Fibroblast of villous mesenchyme (primary cell): Measurements from ENCODE around the gene LINGO1. TPM values are rescaled to one million over a fixed set of nuclear protein-coding genes. Genes with fewer than 3 reads are reported as not detected.
A peak's percentile ranks its signal among the peaks of the same experiment; 100 is the strongest.

Experiments
- DNase-seq: peaks from one replicate; pipeline ENCODE4 v3.0.0-alpha.2; 2010; ENCODE audit warnings: low read depth
- H3K4me3 ChIP-seq: 2 replicates; pipeline ENCODE4 v1.5.1; 2011; ENCODE audit warnings: low read depth, mild to moderate bottlenecking, low read length
- total RNA-seq: library from RNA; depleted of rRNA; stranded (reverse); fragments of >200 nt; gene quantifications from 2 replicates; pipeline ENCODE4 v1.2.3, GENCODE V29; 2012
- TF ChIP-seq, protein P1 (sequence below): IDR thresholded peaks from 2 replicates; pipeline ENCODE4 v1.5.1; 2012; ENCODE audit warnings: low read depth, mild to moderate bottlenecking, low read length; ENCODE audit not compliant: insufficient read depth

The LINGO1 gene
- total RNA-seq, 1 donor: not detected

DNA sequence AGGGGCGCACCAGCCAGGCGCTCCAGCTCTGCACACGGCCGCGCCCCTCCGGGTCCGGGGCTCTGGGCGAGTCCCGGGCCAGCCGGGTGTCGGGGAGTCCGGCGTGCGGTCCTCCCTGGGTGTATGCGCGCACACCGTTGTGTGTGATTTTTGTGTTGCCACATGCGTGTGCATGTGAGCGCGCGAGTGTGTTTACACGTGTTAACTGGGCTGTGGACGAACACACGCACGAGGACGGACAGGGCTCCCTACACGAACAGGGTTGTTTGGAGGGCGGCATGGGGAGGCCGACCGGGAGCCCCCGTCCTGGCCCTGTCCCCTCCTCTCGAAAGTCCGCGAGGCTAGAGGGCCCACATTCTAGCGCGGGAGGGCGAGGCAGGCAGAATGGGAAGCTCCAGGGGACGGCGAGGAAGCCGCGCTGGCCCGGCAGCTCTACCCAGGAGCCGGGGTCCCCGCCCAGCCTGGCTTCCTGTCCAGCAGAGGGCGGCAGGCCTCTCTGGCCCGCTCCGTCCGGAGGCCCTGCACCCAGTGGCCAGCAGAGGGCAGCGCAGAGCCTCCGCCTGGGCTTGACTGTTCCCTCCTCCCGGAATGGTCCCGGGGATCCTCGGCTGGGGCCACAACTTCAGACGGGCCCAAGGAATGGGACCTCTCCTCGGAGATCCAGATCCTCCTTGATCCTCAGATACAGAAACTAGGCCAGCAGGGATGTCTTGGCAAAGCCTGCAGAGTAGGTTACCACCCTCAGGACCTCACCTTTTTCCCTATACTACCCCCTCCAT, 611 bp upstream of the LINGO1 start:
- TF ChIP-seq, protein P1, sequence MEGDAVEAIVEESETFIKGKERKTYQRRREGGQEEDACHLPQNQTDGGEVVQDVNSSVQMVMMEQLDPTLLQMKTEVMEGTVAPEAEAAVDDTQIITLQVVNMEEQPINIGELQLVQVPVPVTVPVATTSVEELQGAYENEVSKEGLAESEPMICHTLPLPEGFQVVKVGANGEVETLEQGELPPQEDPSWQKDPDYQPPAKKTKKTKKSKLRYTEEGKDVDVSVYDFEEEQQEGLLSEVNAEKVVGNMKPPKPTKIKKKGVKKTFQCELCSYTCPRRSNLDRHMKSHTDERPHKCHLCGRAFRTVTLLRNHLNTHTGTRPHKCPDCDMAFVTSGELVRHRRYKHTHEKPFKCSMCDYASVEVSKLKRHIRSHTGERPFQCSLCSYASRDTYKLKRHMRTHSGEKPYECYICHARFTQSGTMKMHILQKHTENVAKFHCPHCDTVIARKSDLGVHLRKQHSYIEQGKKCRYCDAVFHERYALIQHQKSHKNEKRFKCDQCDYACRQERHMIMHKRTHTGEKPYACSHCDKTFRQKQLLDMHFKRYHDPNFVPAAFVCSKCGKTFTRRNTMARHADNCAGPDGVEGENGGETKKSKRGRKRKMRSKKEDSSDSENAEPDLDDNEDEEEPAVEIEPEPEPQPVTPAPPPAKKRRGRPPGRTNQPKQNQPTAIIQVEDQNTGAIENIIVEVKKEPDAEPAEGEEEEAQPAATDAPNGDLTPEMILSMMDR: peak; percentile 99
- peak overlapping the region; percentile 52 for H3K4me3 ChIP-seq
- DNase-seq: peak; percentile 76

DNA sequence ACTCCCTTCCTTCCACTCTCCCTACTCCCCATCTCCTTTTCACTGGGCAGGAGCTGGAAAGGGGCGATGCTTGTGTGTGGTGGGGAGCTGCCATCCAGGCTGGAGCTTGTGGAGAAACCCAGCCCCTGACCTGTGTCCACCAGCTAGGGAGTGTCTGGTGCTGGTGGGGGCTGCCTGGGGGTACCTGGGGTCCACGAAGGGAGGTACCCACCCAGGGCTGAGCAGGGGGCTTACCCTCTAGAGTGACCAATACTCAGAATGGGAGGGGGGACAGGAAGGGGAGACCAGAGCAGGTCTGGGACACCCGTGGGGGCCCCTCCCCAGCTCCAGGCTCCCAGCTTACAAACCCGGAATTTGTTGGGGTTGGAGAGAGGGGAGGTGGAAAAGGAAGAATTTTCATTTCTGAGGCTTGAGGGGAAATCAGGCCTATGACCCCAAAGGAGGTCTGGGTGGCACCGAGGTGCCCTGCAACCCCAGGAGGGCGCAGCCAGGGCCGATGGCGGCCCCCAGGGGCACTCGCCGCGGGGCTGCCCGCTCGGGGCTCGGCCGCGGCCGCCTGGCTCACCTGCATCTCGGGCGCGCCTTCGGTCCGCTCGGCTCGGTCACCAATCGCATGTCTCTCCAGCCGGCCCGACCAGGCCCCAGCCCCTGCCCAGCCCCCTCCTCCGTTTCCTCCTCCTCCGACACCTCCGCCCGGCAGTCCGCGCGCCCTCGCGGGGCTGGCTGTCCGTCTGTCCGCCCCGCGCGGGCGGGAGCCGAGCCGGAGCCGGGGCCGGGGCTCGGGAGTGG, 773 bp downstream of the LINGO1 start:
- no peak for DNase-seq
- TF ChIP-seq, protein P1: no peak
- no peak overlapping the region for H3K4me3 ChIP-seq

DNA sequence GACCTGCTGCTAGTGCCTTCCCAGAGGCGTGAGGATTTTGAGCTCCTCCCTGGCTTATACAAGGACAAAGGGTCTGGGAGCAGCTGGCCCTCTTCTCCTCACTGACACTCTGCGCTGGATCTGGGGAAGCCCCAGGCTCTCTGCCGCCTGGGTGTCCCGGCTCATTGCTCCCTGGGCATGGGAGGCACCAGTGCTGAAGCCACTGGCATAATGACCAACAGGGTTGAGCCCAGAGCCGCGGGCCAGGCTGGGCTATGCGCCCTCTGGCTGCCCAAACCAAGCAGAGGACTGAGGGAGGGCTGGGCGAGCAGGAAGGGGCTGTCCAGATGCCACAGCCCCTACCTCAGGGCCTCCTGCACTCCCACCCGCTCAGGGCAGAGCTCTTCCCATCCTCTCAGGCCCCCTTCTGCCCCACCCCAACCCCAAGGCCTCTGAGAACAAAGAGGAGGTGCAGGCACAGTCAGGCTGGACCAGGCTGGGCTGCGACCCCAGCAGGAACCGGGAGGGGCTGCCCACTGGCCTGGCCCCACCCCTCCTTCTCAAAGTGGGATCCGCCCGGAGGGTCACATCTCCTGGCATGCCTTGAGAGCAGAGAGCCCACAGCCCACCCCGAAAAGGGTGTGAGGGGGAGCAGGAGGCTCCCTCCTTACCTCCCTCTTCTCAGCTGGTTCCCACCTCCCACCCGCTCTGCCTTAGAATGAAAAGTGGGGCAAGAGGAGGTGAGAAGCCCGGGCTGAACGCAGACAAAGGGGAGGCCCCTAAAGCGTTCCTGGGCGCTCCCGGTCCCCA, 1.6 kb downstream of the LINGO1 start:
- H3K4me3 ChIP-seq: no peak overlapping the region
- DNase-seq: no peak
- TF ChIP-seq, protein P1: no peak

DNA sequence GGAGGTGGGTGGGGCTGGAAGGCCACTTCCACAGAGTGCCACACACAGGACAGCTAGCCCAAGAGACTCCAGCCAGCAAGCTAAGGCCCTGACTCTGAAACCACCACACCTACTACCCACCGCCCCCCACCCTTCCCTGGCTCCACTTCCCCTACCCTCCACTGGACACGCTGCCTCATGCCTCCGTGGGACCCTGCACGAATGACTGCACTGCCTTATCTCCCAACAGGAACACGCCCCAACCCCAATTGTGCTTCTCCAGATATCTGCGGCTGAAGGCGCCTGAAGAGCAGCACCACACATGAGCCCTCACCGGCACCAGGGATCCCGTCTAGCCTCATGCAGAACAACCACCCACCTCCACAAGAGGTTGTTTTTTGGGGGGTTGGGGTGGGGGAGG, 2.7 kb downstream of the LINGO1 start:
- H3K4me3 ChIP-seq: no peak overlapping the region
- DNase-seq: no peak
- TF ChIP-seq, protein P1: no peak

DNA sequence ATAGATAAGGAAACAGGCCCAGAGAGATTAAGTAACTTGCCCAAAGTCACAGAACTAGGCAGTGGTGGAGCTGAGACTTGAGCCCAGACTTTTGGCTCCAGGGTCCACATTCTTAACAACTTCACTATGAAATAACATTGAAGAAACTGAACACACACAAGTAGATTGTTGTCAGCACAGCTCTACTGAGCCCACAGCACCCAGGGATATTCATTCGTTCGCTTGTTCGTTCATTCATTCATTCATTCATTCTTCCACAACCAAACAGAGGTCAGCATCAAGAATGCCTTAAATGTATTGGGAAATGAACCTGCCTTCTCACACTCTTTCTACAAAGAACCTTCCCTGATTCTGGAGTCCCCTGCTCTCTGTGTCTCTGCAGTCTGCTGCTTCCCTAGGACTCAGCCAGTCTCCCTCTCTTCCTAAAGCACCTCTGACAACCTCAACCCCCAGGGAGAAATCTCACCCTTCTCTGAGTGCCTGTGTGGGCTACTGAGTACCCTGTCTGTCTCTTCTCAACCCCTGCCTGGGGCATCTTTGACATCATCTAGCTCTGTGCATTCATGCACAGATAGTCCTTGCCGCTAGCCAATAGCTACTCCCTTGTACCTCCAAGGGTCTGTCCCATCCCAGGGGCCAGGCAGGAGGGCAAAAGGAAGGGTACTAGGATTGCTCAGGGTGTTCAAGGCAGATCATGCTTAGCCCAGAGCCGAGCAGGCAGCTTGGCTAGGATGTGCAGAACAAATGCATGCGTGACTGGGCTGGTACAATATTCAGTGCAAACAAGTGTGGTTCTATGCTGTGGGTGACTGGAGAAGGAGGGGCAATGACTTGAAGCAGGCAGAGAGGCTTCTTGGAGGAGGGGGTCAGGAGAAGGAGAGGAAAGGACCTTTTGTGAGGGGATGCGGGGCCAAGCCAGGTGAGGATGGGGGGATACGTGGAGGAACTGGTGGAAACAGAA, 3.4 kb downstream of the LINGO1 start:
- TF ChIP-seq, protein P1: no peak
- no peak for DNase-seq
- no peak overlapping the region for H3K4me3 ChIP-seq

DNA sequence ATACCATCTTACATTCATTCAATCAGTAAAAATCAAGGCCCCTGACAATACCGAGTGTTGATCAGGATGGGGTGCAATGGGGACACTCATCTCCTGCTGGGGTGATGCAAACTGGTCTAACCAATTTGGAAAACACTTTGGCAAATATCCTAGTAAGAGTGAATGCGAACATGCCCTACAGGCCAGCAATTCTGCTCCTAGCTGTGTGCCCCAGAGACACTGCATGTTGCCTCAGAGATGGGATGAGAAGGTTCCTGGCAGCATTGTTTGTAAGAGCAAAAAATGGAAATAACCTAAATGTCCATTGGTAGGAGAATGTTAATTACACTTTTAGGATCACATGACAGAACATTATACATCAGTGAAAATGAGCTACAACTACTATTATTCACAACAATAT, 4.7 kb downstream of the LINGO1 start:
- no peak overlapping the region for H3K4me3 ChIP-seq
- TF ChIP-seq, protein P1: no peak

More for the DNA sequence above, 4.7 kb downstream of the LINGO1 start:
- DNase-seq: no peak
